Panc1 (cell line): ENCODE results near the gene TBX4. TPM values are rescaled to one million over a fixed set of nuclear protein-coding genes. Genes with fewer than 3 reads are reported as not detected.

Experiments
- ATAC-seq: fragments of 200-7000 bp; cut with Tn5 transposase; 2 replicates; pipeline ENCODE4 v1.9.1; 2020; ENCODE audit warnings: mild to moderate bottlenecking, moderate library complexity
- BruUV-seq: library from RNA; stranded (reverse); fragments of 400-500 nt; replicated peaks from 2 replicates; lab custom pipeline; 2021; lab: Mats Ljungman, UMichigan
- CTCF ChIA-PET: fragments of 300-600 bp; sonication (Branson Sonifier 250); formaldehyde crosslinking; loops from one replicate; lab custom pipeline; 2022; ENCODE audit warnings: antibody characterized with exemption; lab: Charles Lee
- POLR2A ChIA-PET: fragments of 300-600 bp; sonication (Branson Sonifier 250); formaldehyde crosslinking; loops from one replicate; lab custom pipeline; 2022; ENCODE audit warnings: antibody characterized with exemption; lab: Charles Lee
- DNase-seq: peaks from one replicate; pipeline ENCODE4 v3.0.0-alpha.2; 2010; ENCODE audit warnings: low read depth, low spot score
- H3K27ac ChIP-seq: 2 replicates; pipeline ENCODE4 v1.5.1; 2011; ENCODE audit warnings: mild to moderate bottlenecking, low read length, inconsistent platforms
- H3K27me3 ChIP-seq: fragments of 200-500 bp; sonication (Bioruptor generic); 2 replicates; pipeline ENCODE4 v1.6.0; 2014; ENCODE audit warnings: low read length, inconsistent platforms; ENCODE audit not compliant: control insufficient read depth, insufficient read depth
- H3K36me3 ChIP-seq: fragments of 200-500 bp; sonication (Bioruptor generic); 2 replicates; pipeline ENCODE4 v1.5.1; 2014; ENCODE audit warnings: inconsistent platforms, mild to moderate bottlenecking, low read length, moderate library complexity; ENCODE audit not compliant: control insufficient read depth, insufficient read depth
- H3K4me1 ChIP-seq: 2 replicates; pipeline ENCODE4 v1.5.1; 2011; ENCODE audit warnings: inconsistent platforms, mild to moderate bottlenecking, low read length, moderate library complexity; ENCODE audit not compliant: control insufficient read depth, insufficient read depth
- H3K4me3 ChIP-seq, 2 experiments: 2 replicates each; pipeline ENCODE4 v1.5.1; 2011 to 2012; ENCODE audit warnings: low read depth in 2 of 2, low read length in 2 of 2, mild to moderate bottlenecking in 2 of 2, inconsistent platforms in 1 of 2, moderate library complexity in 1 of 2
- H3K9me3 ChIP-seq: fragments of 200-500 bp; sonication (Bioruptor generic); 2 replicates; pipeline ENCODE4 v1.5.1; 2014; ENCODE audit warnings: low read depth, mild to moderate bottlenecking, inconsistent platforms, low read length, moderate library complexity; ENCODE audit not compliant: control insufficient read depth, insufficient read depth
- CTCF ChIP-seq: fragments of 450-650 bp; IDR thresholded peaks from 2 replicates; pipeline ENCODE4 v1.5.1; 2017; ENCODE audit warnings: mild to moderate bottlenecking
- POLR2AphosphoS5 ChIP-seq: IDR thresholded peaks from 2 replicates; pipeline ENCODE4 v1.6.1; 2012; ENCODE audit warnings: mild to moderate bottlenecking, low read depth, low read length, moderate library complexity
- REST ChIP-seq, 2 experiments: IDR thresholded peaks; 2 replicates each; pipeline ENCODE4 v1.6.1; 2011 to 2012; ENCODE audit warnings: low read depth in 2 of 2, control low read depth in 1 of 2, low read length in 1 of 2, mild to moderate bottlenecking in 1 of 2, moderate library complexity in 1 of 2; ENCODE audit not compliant: insufficient read depth in 1 of 2
- SIN3A ChIP-seq: IDR thresholded peaks from 2 replicates; pipeline ENCODE4 v1.6.1; 2012; ENCODE audit warnings: low read depth, mild to moderate bottlenecking, low read length, moderate library complexity, borderline replicate concordance; ENCODE audit not compliant: insufficient read depth
- TCF7L2 ChIP-seq: IDR thresholded peaks from 2 replicates; pipeline ENCODE4 v1.6.1; 2011; ENCODE audit warnings: mild to moderate bottlenecking, low read depth, low read length, inconsistent platforms
- in situ Hi-C: cut with HindIII; loops from 2 replicates; pipeline ENCODE4 v1.10.0; 2016; ENCODE audit warnings: low sequenced_read_pairs, low pct_unique_long_range_greater_than_20kb
- intact Hi-C: fragments of 100-400 bp; cut with micrococcal nuclease; formaldehyde crosslinking; loops from one replicate; pipeline ENCODE4 v1.10.0; 2022; ENCODE audit not compliant: unreplicated experiment
- total RNA-seq: library from RNA; stranded (reverse); gene quantifications from one replicate; pipeline ENCODE4 v1.2.1, GENCODE V29; 2021; ENCODE audit not compliant: unreplicated experiment

The TBX4 gene
- total RNA-seq, 1 experiment from 2014 or later = not detected

GRCh38 chr17:61479493-61480413, 27.5 kb downstream of the TBX4 start:
- Histone ChIP-seq H3K27ac (no peak overlapping the region), H3K4me1 (no peaks in the 10 kb centered on the region), H3K4me3 (no peak overlapping the region), H3K9me3 (no peaks in the 10 kb centered on the region), H3K36me3 (no peaks in the 10 kb centered on the region), H3K27me3 (no peaks in the 10 kb centered on the region)
- POLR2A ChIA-PET = interaction anchor here (0.6 kb wide), 1 partner anchor 506 kb away, joined by 3 read pairs; no protein-coding TSS in a partner anchor
- peak; percentile 27; the same call in 1 of the 2 replicates for ATAC-seq
- DNase-seq = no peak
- intact Hi-C loops (no loop called here), in situ Hi-C loops (no loop called here)
- CTCF ChIA-PET = interaction anchor here (0.6 kb wide), 1 partner anchor 11 kb away, joined by 3 read pairs; no protein-coding TSS in a partner anchor
- BruUV-seq = no TSS peak
- TF ChIP-seq POLR2AphosphoS5 (no peak), CTCF (no peak), REST (IDR thresholded peaks at IDR 0.05; ENCODE audit: insufficient read depth in 1 of 2, low read depth in 2 of 2, low read length in 1 of 2) (no peak), SIN3A (no peak), TCF7L2 (no peak)

GRCh38 chr17:61480414-61480807, 28.2 kb downstream of the TBX4 start:
- DNase-seq = no peak

More at GRCh38 chr17:61480414-61480807, 28.2 kb downstream of the TBX4 start:
- H3K36me3 ChIP-seq = no peaks in the 10 kb centered on the region
- POLR2A ChIA-PET = no interaction called here
- H3K4me3 ChIP-seq = no peak overlapping the region
- intact Hi-C loops (no loop called here), in situ Hi-C loops (no loop called here)
- CTCF ChIA-PET = interaction anchor here (0.6 kb wide), 1 partner anchor 12 kb away, joined by 3 read pairs; no protein-coding TSS in a partner anchor
- no peak for TF ChIP-seq TCF7L2
- no peak for TF ChIP-seq REST (IDR thresholded peaks at IDR 0.05; ENCODE audit: insufficient read depth in 1 of 2, low read depth in 2 of 2, low read length in 1 of 2)
- no peak for TF ChIP-seq POLR2AphosphoS5
- no peak for TF ChIP-seq CTCF
- TF ChIP-seq SIN3A = no peak
- no peaks in the 10 kb centered on the region for H3K4me1 ChIP-seq
- BruUV-seq = no TSS peak
- H3K27me3 ChIP-seq = no peaks in the 10 kb centered on the region
- no peaks in the 10 kb centered on the region for H3K9me3 ChIP-seq
- ATAC-seq = no peak
- no peak overlapping the region for H3K27ac ChIP-seq
